Right lobe of liver (tissue), 4 donors: ENCODE data around the gene CDK14.

Source experiments
- CTCF ChIP-seq, 4 donors: fragments of 200-600 bp in 3 of 4; fragments of 450-650 bp in 1 of 4; IDR thresholded peaks; one replicate each; pipeline versions ENCODE4 v1.5.1 to v1.8.0; 2016 to 2022; ENCODE audit warnings: antibody characterized with exemption in 4 of 4, mild to moderate bottlenecking in 2 of 4
- POLR2A ChIP-seq: fragments of 450-650 bp; IDR thresholded peaks from one replicate; pipeline ENCODE4 v1.6.1; 2017; ENCODE audit warnings: antibody characterized with exemption, mild to moderate bottlenecking
- donor health status: DM: no; HTN: no; CAD: no.
- donor health status: DM: no; HTN: no; CAD: no.
- donor health status: DM: no; HTN: yes; CAD: no.

- TF ChIP-seq POLR2A (no peak), CTCF (IDR thresholded peaks at IDR 0.05) (no peak)
Observed at GRCh38 chr7:91039033-91039432, 442.9 kb downstream of the CDK14 start.
